NCI-H2107 (cell line): ENCODE results near the gene EIF4EBP3.
A peak's percentile ranks its signal among the peaks of the same experiment; 100 is the strongest.

Experiments used
- DNase-seq: peaks from one replicate; lab custom pipeline; 2025; lab: John Stamatoyannopoulos, UW

The EIF4EBP3 gene

GRCh38 chr5:140557136-140557805 lies 9.8 kb downstream of the EIF4EBP3 start, which contains the start of gene SRA1:
SRA1 (minus strand) TSS chr5:140557473; CDS start chr5:140557452, 21 bp downstream.
- DNase-seq, result peak; percentile 56

GRCh38 chr5:140557965-140558364 lies 10.5 kb downstream of the EIF4EBP3 start:
- DNase-seq, result no peak

- DNase-seq, result no peak
Measured at GRCh38 chr5:140558542-140558941, 11.1 kb downstream of the EIF4EBP3 start.

- no peak for DNase-seq
Measured at GRCh38 chr5:140560227-140560626, 12.8 kb downstream of the EIF4EBP3 start.

GRCh38 chr5:140561753-140562523 lies 14.5 kb downstream of the EIF4EBP3 start:
- DNase-seq, result no peak

- DNase-seq, result no peak
Measured at GRCh38 chr5:140563596-140563995, 16.1 kb downstream of the EIF4EBP3 start.

- DNase-seq, result peak; percentile 79
Measured at GRCh38 chr5:140564196-140565023, 16.9 kb downstream of the EIF4EBP3 start, which contains the start of the genes APBB3 and SLC35A4. APBB3 (minus strand) TSS chr5:140564598; CDS start chr5:140564245, 353 bp downstream. SLC35A4 (plus strand) TSS chr5:140564828; CDS start chr5:140567170, 2,342 bp downstream.

GRCh38 chr5:140565024-140565779 lies 17.7 kb downstream of the EIF4EBP3 start:
- DNase-seq, result no peak

GRCh38 chr5:140565780-140566095 lies 18.3 kb downstream of the EIF4EBP3 start:
- no peak for DNase-seq

GRCh38 chr5:140566665-140567064 lies 19.2 kb downstream of the EIF4EBP3 start:
- DNase-seq, result no peak

GRCh38 chr5:140567136-140567818 lies 19.8 kb downstream of the EIF4EBP3 start:
- no peak for DNase-seq

- DNase-seq, result no peak
Measured at GRCh38 chr5:140567871-140568270, 20.4 kb downstream of the EIF4EBP3 start.

- DNase-seq, result no peak
Measured at GRCh38 chr5:140568443-140569063, 21.1 kb downstream of the EIF4EBP3 start.

- DNase-seq, result no peak
Measured at GRCh38 chr5:140569197-140569596, 21.7 kb downstream of the EIF4EBP3 start.

- no peak for DNase-seq
Measured at GRCh38 chr5:140570058-140570457, 22.6 kb downstream of the EIF4EBP3 start.

GRCh38 chr5:140570488-140570887 lies 23.0 kb downstream of the EIF4EBP3 start:
- DNase-seq, result no peak

- no peak for DNase-seq
Measured at GRCh38 chr5:140571105-140571504, 23.6 kb downstream of the EIF4EBP3 start.

GRCh38 chr5:140573683-140574082 lies 26.2 kb downstream of the EIF4EBP3 start:
- DNase-seq, result no peak

- no peak for DNase-seq
Measured at GRCh38 chr5:140574165-140574564, 26.7 kb downstream of the EIF4EBP3 start.

GRCh38 chr5:140575309-140575708 lies 27.8 kb downstream of the EIF4EBP3 start:
- DNase-seq, result no peak

- DNase-seq, result no peak
Measured at GRCh38 chr5:140576776-140577201, 29.3 kb downstream of the EIF4EBP3 start.
